Activated T-helper 9 cell treated with anti-CD3 and anti-CD28 coated beads, Interleukin-2, amount 50 U/mL, for 16 hours (primary cell): ENCODE results near the gene CNMD.
"Not testable (repeated sequence)": the region's sequence is repeated elsewhere in the genome, so short reads cannot be mapped to it uniquely, and the experiment has no call there.

Source experiments
- DNase-seq: peaks from one replicate; pipeline ENCODE4 v3.0.0-alpha.2; 2020; ENCODE audit warnings: low read depth

CNMD gene

DNA sequence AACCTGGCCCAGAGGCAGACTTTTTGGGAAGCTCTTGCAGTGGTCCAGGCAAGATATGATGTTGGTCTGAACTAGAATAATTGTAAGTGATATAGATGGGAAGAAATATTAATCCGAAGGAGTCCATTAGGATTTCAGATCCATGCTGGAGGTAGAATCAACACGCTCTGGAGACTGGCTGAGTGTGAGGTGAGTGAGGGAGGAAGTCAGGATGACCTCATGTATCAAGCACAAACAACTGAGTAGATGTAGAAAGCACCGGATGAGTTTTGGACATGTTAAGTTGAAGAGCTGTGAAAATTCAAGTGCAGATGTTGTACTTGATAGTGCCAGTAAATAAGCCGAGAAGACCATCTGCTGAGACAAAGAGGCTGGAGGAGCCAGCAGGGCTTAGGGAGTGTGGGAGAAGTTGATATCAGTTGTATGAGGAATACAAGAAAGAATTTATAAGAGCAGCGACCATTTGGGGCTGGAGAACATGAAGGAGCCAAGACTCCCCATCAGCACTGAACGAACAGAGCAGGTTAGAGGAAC, 5.3 kb upstream of the CNMD start:
- DNase-seq: no peak

DNA sequence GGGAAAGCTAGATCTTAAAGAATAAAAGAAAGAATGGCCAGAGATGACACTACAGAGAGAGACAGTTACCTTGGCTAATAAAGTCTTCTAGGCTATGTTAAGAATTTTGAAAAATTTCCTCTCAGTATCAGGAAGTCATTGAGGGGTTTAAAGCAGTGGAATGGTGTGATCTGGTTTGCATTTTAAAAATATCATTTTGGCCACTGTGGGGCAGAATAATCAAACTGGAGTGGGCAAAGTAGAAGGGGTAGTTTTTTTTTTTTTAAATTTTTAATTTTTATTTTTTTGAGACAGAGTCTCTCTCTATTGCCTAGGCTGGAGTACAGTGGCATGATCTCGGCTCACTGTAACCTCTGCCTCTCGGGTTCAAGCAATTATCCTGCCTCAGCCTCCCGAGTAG, 4.4 kb upstream of the CNMD start:
- DNase-seq: no peak

DNA sequence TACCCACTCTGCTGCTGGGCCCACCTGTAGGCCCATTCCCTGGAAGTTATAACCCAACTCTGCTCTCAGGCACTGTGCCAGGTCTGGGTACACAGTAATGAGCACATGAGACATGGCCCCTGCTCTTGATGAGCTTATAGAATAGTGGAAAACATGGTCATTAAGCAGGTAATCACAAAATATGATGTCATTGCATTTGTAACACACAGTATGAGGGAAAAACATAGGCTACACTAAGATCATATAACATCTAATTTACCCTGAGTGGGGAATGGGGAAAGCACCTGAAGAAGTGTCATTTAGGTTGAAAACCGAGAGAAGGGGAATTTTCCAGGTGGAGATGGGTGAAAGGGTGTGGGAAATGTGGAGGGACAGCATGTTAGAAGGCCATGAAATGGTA, 3.9 kb upstream of the CNMD start:
- no peak for DNase-seq

DNA sequence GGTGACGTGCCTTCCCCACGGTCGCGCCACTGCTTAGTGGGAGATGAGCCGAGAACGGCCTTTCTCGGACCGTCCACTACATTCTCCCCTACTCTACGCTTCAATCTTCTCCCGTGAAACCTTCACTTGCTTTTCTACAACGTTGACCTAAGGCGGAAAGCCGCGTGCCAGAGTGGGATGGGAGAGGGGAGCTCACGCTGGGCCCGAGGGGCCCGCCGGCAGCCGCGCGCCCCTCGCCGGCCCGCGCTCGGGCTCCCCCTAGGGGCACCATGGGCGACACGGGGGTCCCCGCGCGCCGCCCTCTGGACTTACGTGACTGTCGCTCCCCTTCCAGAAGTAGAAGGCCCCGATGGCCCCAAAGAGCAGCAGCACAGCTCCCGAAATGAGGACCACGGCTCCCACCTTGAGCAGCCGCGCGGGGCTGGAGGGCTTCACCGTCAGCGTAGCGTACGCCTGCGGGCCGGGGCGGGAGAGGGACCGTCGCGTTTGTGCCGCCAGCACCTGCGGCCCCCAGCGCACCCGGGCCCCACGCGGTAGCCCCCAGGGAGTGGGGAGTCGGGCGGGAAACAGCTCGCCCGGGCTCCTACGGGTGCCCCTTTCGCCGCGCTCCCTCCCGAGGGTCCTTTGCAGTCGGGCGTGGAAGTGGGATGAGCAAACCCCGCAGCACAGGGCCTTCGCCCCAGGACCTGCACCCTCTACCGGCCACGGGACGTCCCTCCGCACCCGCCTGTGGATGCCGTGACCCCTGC, 727 bp downstream of the CNMD start:
- DNase-seq: no peak

DNA sequence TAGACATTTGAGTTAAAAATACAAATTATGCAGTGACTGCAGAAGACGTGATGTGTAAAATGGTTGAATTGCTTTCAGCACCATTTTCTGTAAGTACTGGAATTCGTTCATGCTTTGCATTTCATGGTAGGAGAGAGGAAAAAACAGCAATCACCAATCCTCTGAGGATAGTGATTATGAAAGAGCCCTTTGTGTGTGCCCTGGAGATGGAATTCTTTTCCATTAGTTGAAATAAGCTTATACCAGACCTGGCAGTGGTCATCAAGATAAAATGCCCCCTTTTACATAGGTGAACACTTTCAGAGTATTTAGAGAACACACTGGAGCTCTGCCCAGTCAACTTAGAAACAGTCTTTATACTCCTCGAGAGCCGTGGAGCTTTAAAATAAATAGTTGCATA, 1.7 kb downstream of the CNMD start:
- DNase-seq: no peak

DNA sequence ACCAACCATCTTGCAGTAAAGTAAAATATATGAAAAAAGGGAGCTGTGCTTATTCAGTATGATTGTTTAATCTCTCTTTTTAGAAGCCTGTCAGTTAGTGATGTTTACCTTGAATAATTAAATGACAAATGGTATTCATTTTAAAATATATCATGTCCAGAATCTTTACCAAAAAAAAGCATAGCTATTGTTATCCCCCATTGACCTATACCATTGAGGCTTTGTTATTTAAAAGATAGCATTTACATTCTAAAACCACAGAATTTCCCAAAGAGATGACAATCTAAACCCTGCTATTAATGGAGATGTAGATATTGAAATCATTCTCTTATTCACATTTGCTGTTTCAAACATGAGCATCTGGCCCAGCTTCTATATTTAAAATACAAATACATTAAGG, 2.2 kb downstream of the CNMD start:
- no peak for DNase-seq

DNA sequence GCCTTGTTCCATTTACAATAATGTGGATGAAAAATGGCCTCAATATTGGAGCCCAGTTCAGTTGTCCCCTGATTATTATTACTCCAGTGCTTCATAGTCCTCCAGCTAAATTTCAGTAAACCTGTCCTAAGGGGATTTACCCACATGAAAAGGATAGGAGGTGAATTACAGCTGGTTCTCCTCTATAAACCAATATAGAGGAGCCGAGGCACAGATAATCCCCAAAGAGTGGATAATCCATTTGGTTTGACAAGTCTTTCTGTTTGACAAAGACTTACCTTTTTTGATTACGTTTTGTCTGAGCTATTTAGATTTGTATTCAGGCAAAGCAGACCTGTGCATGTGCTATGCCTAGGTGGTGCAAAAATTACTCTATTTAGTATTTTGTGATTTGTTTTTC, 2.7 kb downstream of the CNMD start:
- DNase-seq: no peak

DNA sequence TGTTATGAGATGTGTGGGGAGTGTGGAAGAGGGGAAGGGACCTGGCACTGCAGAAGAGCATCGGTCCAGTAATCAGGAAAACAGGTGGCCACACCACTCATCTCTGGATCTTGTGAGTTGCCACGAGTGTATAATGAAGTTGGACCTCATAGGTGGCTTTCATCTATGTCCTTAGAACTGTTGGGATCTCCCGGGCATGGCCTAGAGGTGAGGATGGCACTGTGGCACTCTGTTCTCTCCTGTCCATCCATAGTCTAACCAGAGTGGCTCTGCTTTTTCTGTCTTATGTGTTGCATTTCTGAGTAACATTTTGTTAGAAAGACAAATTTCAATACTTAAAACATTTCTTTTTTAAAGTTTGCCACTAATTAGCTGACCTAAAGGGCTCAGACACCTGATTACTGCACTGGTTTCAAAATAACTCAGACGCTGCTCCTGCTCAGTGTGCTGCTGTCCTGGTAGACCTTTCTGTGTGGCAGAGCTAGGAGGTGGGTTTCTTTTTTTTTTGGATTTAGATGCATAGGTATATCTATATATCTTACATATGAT, 5.5 kb downstream of the CNMD start:
- no peak for DNase-seq

DNA sequence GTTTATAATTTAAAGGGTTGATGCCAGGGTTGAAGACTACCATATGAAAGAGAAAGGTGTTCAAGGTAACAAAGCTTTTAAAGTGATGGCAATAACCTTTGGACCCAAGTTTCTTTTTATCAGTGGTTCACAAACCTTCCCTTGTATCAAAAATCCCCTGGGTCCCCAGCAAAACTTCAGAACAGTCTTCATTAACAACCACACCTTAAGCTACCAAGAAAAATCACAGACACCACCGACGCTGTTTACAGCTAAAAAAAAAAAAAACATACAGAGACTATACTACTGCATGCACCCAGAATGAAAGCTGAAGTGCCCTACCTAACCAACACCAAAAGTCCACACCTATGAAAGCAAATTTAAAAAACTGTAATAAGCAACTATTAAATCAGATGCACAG, 13.4 kb downstream of the CNMD start:
- DNase-seq: no peak

DNA sequence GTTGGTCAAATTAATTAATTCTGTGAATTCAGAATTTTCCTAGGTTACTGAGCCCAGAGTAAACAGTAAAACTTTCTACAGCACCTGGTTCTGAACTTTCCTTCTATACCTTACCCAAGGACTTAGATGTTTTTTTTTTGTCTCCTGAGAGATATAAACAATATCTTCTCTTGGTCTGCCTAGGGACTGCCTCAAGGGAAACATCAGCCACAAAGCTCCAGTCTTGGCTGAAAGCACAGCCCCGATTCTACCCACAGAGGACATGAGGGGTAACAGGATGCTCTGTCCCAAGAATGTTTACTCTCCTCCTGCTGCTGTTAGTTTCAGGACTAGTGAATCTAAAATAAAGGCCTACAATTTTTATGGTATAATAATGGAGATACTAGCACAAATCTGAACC, 14.3 kb downstream of the CNMD start:
- DNase-seq: no peak

DNA sequence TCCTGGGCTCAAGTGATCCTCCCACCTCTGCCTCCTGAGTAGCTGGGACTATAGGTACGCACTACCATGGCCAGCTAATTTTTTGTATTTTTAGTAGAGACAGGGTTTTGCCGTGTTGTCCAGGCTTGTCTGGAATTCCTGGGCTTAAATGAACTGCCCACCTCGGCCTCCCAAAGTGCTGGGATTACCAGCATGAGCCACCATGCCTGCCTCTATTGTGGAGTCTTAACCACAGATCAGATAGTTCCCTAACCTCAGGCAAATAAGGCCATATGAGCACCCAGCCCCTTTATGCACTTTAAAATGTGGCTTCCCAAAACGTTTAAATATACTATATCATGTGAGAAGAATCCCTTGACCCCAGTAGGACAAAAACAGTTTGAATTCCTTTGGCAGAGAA, 16.4 kb downstream of the CNMD start:
- DNase-seq: no peak

DNA sequence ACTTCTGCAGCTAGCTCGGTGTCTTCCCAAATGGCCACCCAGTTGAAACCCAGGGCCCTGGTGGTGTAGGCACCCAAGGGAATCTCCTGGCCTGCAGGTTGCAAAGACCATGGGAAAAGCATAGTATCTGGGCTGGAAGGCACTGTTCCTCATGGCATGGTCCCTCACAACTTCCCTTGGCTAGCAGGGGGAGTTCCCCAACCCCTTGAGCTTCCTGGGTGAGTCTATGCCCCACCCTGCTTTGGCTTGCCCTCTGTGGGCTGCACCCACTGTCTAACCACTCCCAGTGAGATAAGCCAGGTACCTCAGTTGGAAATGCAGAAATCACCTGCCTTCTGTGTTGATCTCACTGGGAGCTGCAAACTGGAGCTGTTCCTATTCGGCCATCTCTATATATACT, 18.3 kb downstream of the CNMD start:
- not testable (repeated sequence) for DNase-seq

DNA sequence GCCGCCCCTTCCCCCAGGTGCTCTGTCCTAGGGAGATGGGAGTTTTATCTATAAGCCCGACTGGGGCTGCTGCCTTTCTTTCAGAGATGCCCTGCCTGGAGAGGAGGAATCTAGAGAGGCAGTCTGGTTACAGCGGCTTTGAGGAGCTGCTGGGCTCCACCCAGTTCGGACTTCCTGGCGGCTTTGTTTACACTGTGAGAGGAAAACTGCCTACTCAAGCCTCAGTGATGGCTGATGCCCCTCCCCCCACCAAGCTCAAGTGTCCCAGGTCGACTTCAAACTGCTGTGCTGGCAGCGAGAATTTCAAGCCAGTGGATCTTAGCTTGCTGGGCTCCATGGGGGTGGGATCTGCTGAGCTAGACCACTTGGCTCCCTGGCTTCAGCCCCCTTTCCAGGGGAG, 18.7 kb downstream of the CNMD start:
- not testable (repeated sequence) for DNase-seq

DNA sequence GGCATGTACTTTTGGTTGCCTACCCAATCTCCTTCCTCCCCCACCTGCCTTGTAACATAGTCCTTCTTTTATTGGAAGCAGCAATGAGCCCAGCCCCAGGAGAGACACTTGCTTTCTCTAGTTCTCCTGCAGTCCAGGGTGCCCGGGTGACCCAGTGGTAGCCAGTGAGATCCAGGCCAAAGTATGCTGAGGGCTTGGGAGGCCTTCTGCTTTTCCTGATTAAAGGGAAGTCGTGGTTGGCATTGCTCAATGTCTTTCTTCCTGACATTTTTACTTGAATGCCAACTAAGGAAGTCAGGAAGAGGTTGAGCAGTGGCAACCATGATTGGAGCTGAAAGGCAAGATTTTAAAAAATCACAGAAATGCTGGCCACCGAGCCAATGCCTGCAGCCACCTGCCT, 25.7 kb downstream of the CNMD start:
- no peak for DNase-seq

DNA sequence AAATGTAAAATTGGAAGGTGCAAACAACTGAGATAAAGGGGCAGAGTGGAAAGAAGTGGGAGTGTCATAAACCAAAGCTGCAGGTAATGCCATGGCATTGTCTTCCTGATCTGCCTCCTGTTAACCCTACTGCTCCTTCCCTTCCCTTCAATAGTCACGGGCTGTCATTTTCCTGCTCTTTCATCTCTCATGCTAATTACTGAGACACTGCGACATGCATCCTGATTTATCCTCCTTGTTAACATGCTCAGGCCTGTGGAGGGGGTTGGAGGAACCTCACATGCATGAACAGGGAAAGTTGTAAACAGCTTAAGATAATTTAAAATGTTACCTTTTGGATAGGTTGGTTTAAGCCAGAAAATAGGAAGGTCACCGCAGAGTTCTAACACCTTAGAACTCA, 27.2 kb downstream of the CNMD start:
- DNase-seq: no peak

DNA sequence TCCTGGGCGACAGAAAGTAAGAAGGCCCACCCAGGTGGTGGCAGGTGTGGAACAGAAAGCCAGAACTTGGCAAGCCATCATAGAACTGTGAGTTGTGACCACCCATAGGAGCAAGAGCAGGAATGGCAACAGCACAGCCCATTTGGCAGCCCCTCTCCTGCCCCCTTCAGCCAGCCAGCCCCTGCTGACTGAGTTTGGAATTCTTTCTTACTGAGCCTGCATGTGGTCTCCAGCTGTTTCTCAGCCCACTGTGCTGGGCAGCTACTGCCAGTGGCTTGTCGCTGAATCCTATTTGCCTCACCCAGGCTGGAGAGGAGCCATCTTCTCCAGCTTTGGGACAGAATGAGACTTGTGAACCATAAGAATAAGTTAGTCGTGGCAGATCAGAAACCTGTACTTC, 28.3 kb downstream of the CNMD start:
- DNase-seq: no peak

DNA sequence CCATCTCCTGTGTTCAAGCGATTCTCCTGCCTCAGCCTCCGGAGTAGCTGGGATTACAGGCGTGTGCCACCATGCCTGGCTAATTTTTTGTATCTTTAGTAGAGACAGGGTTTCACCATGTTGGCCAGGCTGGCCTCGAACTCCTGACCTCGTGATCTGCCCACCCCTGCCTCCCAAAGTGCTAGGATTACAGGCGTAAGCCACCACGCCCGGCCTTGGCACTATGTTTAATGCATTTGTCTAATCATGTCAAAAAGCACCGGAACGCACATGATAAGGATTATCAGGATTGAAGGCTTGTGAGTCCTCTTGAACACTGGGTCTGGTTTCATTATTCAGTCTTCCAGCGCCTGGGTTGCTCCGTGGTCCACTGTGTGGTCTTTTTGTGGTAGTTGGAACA, 31.4 kb downstream of the CNMD start:
- not testable (repeated sequence) for DNase-seq

DNA sequence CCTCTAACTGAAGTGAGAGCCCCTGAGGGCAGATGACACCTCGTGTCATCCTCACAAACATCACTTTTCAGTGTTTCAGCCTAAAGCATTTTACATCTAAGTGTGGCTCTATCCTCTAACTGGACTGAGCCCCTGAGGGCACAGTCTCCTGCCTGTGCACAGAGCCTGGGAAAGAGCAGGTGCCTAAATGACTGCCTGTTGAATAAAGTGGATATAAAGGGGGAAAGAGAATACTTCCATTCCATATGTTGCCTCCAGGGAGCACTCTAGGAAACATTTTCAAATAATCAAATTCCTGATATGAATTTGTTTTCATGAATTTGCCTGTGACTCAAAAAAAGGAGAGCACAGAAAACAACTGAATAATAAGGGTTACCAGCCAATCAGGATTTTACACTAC, 32.2 kb downstream of the CNMD start:
- no peak for DNase-seq

DNA sequence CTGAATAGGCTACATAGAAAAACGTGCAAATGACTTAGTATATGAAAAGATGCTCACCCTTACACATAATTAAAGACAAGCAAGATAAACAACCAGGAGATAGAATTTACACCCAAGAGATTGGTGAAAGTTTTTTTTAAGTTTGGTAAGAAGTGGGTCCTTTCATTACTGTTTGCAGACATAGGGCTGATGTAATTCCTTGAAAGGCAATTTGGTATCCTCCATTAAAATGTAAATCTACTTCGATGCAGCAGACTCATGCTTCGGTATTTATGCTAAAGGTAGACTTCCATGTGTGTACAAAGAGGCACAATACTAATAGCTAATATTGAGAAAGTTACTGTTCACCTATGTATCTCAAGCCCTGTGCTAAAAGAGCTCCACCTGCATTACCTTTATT, 33.5 kb downstream of the CNMD start:
- no peak for DNase-seq

DNA sequence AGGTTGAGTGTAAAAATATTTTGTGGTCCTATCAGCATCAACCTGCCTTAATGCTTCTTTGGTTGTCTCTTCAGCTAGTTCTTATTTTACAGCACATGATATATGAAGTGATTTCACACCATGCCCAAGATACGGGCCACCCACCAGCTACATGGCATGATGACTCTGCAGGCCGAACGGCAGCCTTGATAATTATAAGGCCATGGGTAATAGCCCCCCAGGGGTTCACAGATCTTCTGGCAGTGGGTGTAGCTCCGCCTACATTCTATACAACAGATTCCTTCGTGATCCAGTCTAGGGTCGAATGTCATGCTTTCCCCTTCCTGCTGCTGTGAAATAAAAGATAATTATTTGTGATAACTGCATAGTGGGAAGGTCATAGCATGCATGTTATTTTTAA, 36.1 kb downstream of the CNMD start:
- no peak for DNase-seq

DNA sequence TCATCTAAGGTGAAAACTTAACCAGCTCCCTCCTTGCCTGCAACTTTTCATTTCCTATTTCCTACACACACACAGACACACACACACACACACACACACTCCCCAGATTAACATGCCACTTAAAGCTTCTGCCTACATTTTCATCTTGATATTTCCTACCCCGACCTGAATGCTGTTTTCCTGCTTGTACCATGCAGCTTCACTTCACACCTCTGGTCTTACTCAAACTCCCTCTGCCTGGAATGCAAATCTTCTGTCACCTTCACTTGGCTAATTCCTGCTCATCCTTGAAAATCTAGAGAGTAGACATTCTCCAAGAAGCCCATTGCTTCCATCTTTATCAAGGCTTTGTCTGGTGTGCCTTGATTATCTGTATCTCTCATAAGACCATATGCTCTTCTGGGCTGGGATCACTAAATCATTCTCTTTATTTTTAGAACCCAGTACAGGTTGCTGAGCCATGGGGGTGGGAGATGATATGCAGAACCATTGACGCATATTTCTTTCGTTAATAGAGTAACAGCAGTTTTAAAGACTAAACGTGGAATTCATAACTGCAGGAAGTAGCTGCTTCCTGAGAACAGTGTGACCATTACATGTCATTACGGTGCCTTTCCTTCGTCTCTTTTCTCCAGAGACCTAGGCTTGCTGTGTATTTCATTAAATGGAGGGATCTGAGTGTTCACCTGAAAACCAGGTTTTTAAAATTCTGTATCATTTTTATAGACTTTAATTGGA, 37.7 kb downstream of the CNMD start:
- DNase-seq: no peak

DNA sequence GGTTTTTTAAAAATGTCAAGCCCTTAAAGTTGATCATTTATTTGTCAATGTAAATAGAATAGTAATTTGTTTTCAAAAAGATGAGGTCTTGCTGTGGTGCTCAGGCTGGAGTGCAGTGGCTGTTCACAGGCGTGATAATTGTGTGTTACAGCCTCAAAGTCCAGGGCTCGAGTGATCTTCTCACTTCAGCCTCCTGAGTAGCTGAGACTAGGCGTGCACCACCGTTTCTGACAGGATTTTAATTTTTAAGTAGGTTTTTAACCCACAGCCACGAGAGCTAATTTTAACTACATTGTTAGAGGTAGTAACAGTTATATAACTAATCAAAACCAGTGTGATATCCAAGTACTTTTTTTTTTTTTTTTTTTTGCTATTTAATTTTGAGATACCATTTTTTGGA, 43.1 kb downstream of the CNMD start:
- DNase-seq: no peak

DNA sequence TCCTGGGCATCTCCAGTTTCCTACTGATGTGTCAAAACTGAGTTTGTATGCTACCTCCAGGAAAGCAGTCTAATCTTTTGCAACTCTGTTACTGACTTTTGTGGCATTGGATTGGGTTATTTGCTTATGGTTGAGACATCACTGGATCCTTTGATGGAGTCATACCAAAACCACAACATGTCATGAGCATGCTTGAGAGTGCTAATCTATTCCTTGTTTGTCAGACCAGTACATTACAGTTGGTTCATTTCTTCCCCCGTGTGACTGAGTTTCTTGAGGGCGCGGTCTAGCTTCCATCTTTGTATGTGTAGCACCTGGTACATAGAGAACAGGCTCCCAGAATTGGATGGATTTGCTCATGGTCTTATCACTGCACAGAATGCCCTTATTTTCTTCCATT, 43.8 kb downstream of the CNMD start:
- no peak for DNase-seq
